Activated CD4-positive, alpha-beta memory T cell treated with anti-CD3 and anti-CD28 coated beads for 36 hours (primary cell): ENCODE results near the gene P4HA2. TPM values are rescaled to one million over a fixed set of nuclear protein-coding genes. Genes with fewer than 3 reads are reported as not detected.

Source experiments
- CTCF ChIA-PET: fragments of 350-600 bp; sonication (Branson Sonifier 250); formaldehyde crosslinking; loops from one replicate; lab custom pipeline; 2021; ENCODE audit warnings: antibody characterized with exemption, inconsistent platforms; lab: Charles Lee
- POLR2A ChIA-PET: fragments of 350-600 bp; sonication (Branson Sonifier 250); formaldehyde crosslinking; loops from one replicate; lab custom pipeline; 2021; ENCODE audit warnings: antibody characterized with exemption; lab: Charles Lee
- DNase-seq: peaks from one replicate; pipeline ENCODE4 v3.0.0-alpha.2; 2020
- H3K27ac Mint-ChIP-seq: one replicate; pipeline ENCODE4 v1.8.0; 2021; ENCODE audit warnings: mixed read lengths
- H3K27me3 Mint-ChIP-seq: one replicate; pipeline ENCODE4 v1.8.0; 2021; ENCODE audit warnings: mixed read lengths
- H3K36me3 Mint-ChIP-seq: one replicate; pipeline ENCODE4 v1.8.0; 2021; ENCODE audit warnings: mixed read lengths
- H3K4me1 Mint-ChIP-seq: one replicate; pipeline ENCODE4 v1.8.0; 2021; ENCODE audit warnings: low read depth, mixed read lengths
- H3K4me3 Mint-ChIP-seq: one replicate; pipeline ENCODE4 v1.8.0; 2021; ENCODE audit warnings: mild to moderate bottlenecking, mixed read lengths
- H3K9me3 Mint-ChIP-seq: one replicate; pipeline ENCODE4 v1.8.0; 2021; ENCODE audit warnings: mixed read lengths
- intact Hi-C: fragments of 100-400 bp; cut with micrococcal nuclease; formaldehyde crosslinking; loops from one replicate; pipeline ENCODE4 v1.15.1; 2023
- total RNA-seq, 2 experiments: library from RNA; stranded (reverse); gene quantifications; one replicate each; pipeline ENCODE4 v1.2.3, GENCODE V29; 2021

The P4HA2 gene
- total RNA-seq, 2 experiments from 2014 or later: 6.0 to 6.1 TPM

- intact Hi-C loops: no loop called here
- Mint-ChIP-seq H3K9me3 (no peaks in the 10 kb centered on the region), H3K27ac (no peak overlapping the region), H3K27me3 (no peaks in the 10 kb centered on the region), H3K4me1 (no peaks in the 10 kb centered on the region), H3K36me3 (no peaks in the 10 kb centered on the region), H3K4me3 (no peak overlapping the region)
- POLR2A ChIA-PET: no interaction called here
- CTCF ChIA-PET: no interaction called here
- no peak for DNase-seq
Measured at GRCh38 chr5:132219289-132219970, 8.2 kb downstream of the P4HA2 start.

GRCh38 chr5:132218321-132218720, 9.3 kb downstream of the P4HA2 start:
- intact Hi-C loops: no loop called here
- CTCF ChIA-PET: interaction anchor here (1.2 to 1.3 kb wide), 2 partner anchors 20 to 155 kb away, joined by 4 to 8 read pairs; no protein-coding TSS in a partner anchor
- H3K36me3 Mint-ChIP-seq: no peaks in the 10 kb centered on the region

GRCh38 chr5:132215329-132215728, 12.3 kb downstream of the P4HA2 start:
- H3K36me3 Mint-ChIP-seq: no peaks in the 10 kb centered on the region
- intact Hi-C loops: no loop called here
- no peaks in the 10 kb centered on the region for H3K4me1 Mint-ChIP-seq
- H3K27me3 Mint-ChIP-seq: no peaks in the 10 kb centered on the region
- H3K27ac Mint-ChIP-seq: no peak overlapping the region
- no peaks in the 10 kb centered on the region for H3K9me3 Mint-ChIP-seq
- H3K4me3 Mint-ChIP-seq: no peak overlapping the region
- no peak for DNase-seq
- CTCF ChIA-PET: interaction anchor here (0.5 to 1.2 kb wide), 2 partner anchors 25 to 629 kb away, joined by 3 to 4 read pairs; no protein-coding TSS in a partner anchor
- POLR2A ChIA-PET: no interaction called here

More at GRCh38 chr5:132218321-132218720, 9.3 kb downstream of the P4HA2 start:
- Mint-ChIP-seq H3K4me3 (no peak overlapping the region), H3K27me3 (no peaks in the 10 kb centered on the region), H3K27ac (no peak overlapping the region), H3K9me3 (no peaks in the 10 kb centered on the region), H3K4me1 (no peaks in the 10 kb centered on the region)
- POLR2A ChIA-PET: no interaction called here
- no peak for DNase-seq

- no peaks in the 10 kb centered on the region for H3K4me1 Mint-ChIP-seq
- ChIA-PET CTCF (interaction anchor here (1.2 kb wide), 1 partner anchor 26 kb away, joined by 3 read pairs; no protein-coding TSS in a partner anchor), POLR2A (interaction anchor here (0.6 kb wide), 1 partner anchor 11 kb away, joined by 3 read pairs; no protein-coding TSS in a partner anchor)
- H3K27ac Mint-ChIP-seq: no peak overlapping the region
- no peak for DNase-seq
- no peak overlapping the region for H3K4me3 Mint-ChIP-seq
- no peaks in the 10 kb centered on the region for H3K9me3 Mint-ChIP-seq
- H3K27me3 Mint-ChIP-seq: no peaks in the 10 kb centered on the region
- H3K36me3 Mint-ChIP-seq: no peaks in the 10 kb centered on the region
- intact Hi-C loops: no loop called here
Measured at GRCh38 chr5:132214491-132214890, 13.2 kb downstream of the P4HA2 start.

- H3K36me3 Mint-ChIP-seq: no peaks in the 10 kb centered on the region
- no peak overlapping the region for H3K4me3 Mint-ChIP-seq
- CTCF ChIA-PET: interaction anchor here (0.6 kb wide), 1 partner anchor 226 kb away, joined by 3 read pairs; no protein-coding TSS in a partner anchor
- no peak overlapping the region for H3K27ac Mint-ChIP-seq
- H3K27me3 Mint-ChIP-seq: no peaks in the 10 kb centered on the region
- no peak for DNase-seq
- H3K9me3 Mint-ChIP-seq: no peaks in the 10 kb centered on the region
- intact Hi-C loops: no loop called here
- POLR2A ChIA-PET: no interaction called here
- H3K4me1 Mint-ChIP-seq: no peaks in the 10 kb centered on the region
Measured at GRCh38 chr5:132213666-132214065, 14.0 kb downstream of the P4HA2 start.

GRCh38 chr5:132211787-132212186, 15.9 kb downstream of the P4HA2 start:
- ChIA-PET CTCF (interaction anchor here (1.1 to 1.6 kb wide), 3 partner anchors 21 to 147 kb away, joined by 3 to 11 read pairs (median 3); no protein-coding TSS in a partner anchor), POLR2A (no interaction called here)
- no peaks in the 10 kb centered on the region for H3K36me3 Mint-ChIP-seq
- no peaks in the 10 kb centered on the region for H3K4me1 Mint-ChIP-seq
- H3K4me3 Mint-ChIP-seq: no peak overlapping the region
- no peaks in the 10 kb centered on the region for H3K27me3 Mint-ChIP-seq
- intact Hi-C loops: no loop called here
- no peak overlapping the region for H3K27ac Mint-ChIP-seq
- no peaks in the 10 kb centered on the region for H3K9me3 Mint-ChIP-seq
- DNase-seq: no peak

GRCh38 chr5:132210944-132211343, 16.7 kb downstream of the P4HA2 start:
- intact Hi-C loops: no loop called here
- CTCF ChIA-PET: interaction anchor here (1.6 kb wide), 1 partner anchor 27 kb away, joined by 11 read pairs; no protein-coding TSS in a partner anchor

GRCh38 chr5:132209901-132210545, 17.6 kb downstream of the P4HA2 start:
- CTCF ChIA-PET: no interaction called here
- H3K4me1 Mint-ChIP-seq: no peaks in the 10 kb centered on the region
- no peaks in the 10 kb centered on the region for H3K36me3 Mint-ChIP-seq
- no peaks in the 10 kb centered on the region for H3K27me3 Mint-ChIP-seq
- no peak overlapping the region for H3K27ac Mint-ChIP-seq
- DNase-seq: no peak
- no peaks in the 10 kb centered on the region for H3K9me3 Mint-ChIP-seq
- H3K4me3 Mint-ChIP-seq: no peak overlapping the region
- intact Hi-C loops: no loop called here
- POLR2A ChIA-PET: no interaction called here

More at GRCh38 chr5:132210944-132211343, 16.7 kb downstream of the P4HA2 start:
- H3K27ac Mint-ChIP-seq: no peak overlapping the region
- POLR2A ChIA-PET: no interaction called here
- no peaks in the 10 kb centered on the region for H3K9me3 Mint-ChIP-seq
- no peaks in the 10 kb centered on the region for H3K27me3 Mint-ChIP-seq
- no peaks in the 10 kb centered on the region for H3K36me3 Mint-ChIP-seq
- no peak for DNase-seq
- no peak overlapping the region for H3K4me3 Mint-ChIP-seq
- H3K4me1 Mint-ChIP-seq: no peaks in the 10 kb centered on the region

- H3K27me3 Mint-ChIP-seq: no peaks in the 10 kb centered on the region
- CTCF ChIA-PET: interaction anchor here (0.7 kb wide), 1 partner anchor 144 kb away, joined by 3 read pairs; no protein-coding TSS in a partner anchor
- no peak for DNase-seq
Measured at GRCh38 chr5:132209131-132209530, 18.5 kb downstream of the P4HA2 start.

GRCh38 chr5:132207778-132208177, 19.9 kb downstream of the P4HA2 start:
- POLR2A ChIA-PET: no interaction called here
- Mint-ChIP-seq H3K27ac (no peak overlapping the region), H3K9me3 (no peaks in the 10 kb centered on the region), H3K36me3 (no peaks in the 10 kb centered on the region), H3K27me3 (no peaks in the 10 kb centered on the region), H3K4me1 (no peaks in the 10 kb centered on the region), H3K4me3 (no peak overlapping the region)
- intact Hi-C loops: no loop called here
- DNase-seq: no peak
- CTCF ChIA-PET: no interaction called here

More at GRCh38 chr5:132209131-132209530, 18.5 kb downstream of the P4HA2 start:
- Mint-ChIP-seq H3K27ac (no peak overlapping the region), H3K4me1 (no peaks in the 10 kb centered on the region), H3K36me3 (no peaks in the 10 kb centered on the region), H3K4me3 (no peak overlapping the region), H3K9me3 (no peaks in the 10 kb centered on the region)
- POLR2A ChIA-PET: no interaction called here
- intact Hi-C loops: no loop called here

GRCh38 chr5:132206782-132207181, 20.9 kb downstream of the P4HA2 start:
- ChIA-PET CTCF (no interaction called here), POLR2A (no interaction called here)
- no peak overlapping the region for H3K27ac Mint-ChIP-seq
- H3K4me3 Mint-ChIP-seq: no peak overlapping the region
- intact Hi-C loops: no loop called here
- no peaks in the 10 kb centered on the region for H3K27me3 Mint-ChIP-seq
- no peaks in the 10 kb centered on the region for H3K9me3 Mint-ChIP-seq
- no peaks in the 10 kb centered on the region for H3K4me1 Mint-ChIP-seq
- no peaks in the 10 kb centered on the region for H3K36me3 Mint-ChIP-seq
- DNase-seq: no peak

- POLR2A ChIA-PET: no interaction called here
- intact Hi-C loops: no loop called here
- H3K4me3 Mint-ChIP-seq: no peak overlapping the region
- no peak for DNase-seq
- no peaks in the 10 kb centered on the region for H3K9me3 Mint-ChIP-seq
- CTCF ChIA-PET: interaction anchor here (1.2 kb wide), 1 partner anchor 32 kb away, joined by 3 read pairs; no protein-coding TSS in a partner anchor
- H3K27ac Mint-ChIP-seq: no peak overlapping the region
- H3K4me1 Mint-ChIP-seq: no peaks in the 10 kb centered on the region
- H3K27me3 Mint-ChIP-seq: no peaks in the 10 kb centered on the region
- no peaks in the 10 kb centered on the region for H3K36me3 Mint-ChIP-seq
Measured at GRCh38 chr5:132205385-132206125, 22.1 kb downstream of the P4HA2 start.
